ENCODE measurements around the gene ADGRG1.

ADGRG1 gene

DNA sequence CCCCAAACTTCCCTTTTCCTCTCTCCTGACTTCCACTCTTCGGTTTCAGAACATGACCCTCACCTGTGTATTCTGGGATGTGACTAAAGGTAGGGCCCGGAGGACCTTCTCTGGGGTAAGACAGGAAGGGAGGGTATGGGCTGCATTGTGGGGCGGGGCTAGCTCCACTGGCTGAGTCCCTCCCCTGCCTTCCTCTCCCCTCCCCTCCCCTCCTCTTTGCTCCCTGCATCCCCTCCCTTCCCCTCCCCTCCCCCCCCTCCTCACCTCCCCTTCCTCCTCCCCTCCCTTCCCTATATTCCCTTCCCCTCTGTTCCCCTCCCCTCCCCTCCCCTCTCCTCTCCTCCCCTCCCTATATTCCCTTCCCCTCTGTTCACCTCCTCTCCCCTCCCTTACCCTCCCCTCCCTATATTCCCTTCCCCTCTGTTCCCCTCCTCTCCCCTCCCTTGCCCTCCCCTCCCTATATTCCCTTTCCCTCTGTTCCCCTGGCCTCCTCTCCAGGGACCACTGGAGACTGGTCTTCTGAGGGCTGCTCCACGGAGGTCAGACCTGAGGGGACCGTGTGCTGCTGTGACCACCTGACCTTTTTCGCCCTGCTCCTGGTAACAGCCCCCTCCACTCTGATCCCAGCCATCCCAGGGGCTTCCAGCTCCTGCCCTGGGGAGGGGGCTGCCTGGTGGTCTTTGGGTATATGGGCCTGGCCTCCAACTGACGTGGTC, 51.5 kb downstream of the ADGRG1 start:
- Histone ChIP-seq H4K20me1 (no peaks in the 10 kb centered on the region), H3K4me2 (peak overlapping the region; percentile 71), H3K27me3 (no peaks in the 10 kb centered on the region), H3K4me1 (peaks cover 66% of the 10 kb centered on the region), H3K36me3 (no peaks in the 10 kb centered on the region), H3K9ac (no peak overlapping the region), H3K4me3 (no peak overlapping the region), H3K27ac (0 out of 2 replicates have a peak overlapping the region, but pooled peaks have one; percentile 22), H3K9me3 (no peaks in the 10 kb centered on the region)
- no peak for TF ChIP-seq Cebpa-rat (IDR thresholded peaks at IDR 0.05)

DNA sequence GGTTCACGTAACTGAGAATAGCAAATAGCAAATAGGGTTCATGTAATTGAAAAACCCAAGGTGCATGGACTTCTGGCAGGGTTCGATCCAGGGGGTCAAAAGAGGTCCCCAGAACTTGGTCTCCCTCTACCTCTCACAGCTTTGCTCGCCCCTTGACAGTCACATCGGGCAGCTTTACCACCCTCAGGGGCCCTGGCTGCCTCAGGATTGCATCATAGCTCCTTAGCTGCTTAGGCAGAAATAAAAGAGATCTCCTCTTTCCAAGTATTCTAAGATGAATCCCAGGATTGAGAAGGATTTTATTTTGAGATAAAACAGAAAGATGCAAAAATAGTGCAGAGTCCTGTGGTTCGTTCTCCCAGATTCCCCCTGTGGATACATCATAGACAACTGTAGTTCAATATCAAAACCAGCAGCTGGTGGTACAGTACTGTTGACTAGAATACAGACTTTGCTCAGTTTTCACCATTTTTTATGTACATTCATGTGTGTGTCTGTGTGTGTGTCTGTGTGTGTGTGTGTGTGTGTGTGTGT, 52.5 kb downstream of the ADGRG1 start:
- no peaks in the 10 kb centered on the region for H3K36me3 ChIP-seq
- H3K9me3 ChIP-seq = no peaks in the 10 kb centered on the region
- H3K27ac ChIP-seq = 0 out of 2 replicates have a peak overlapping the region, but pooled peaks have one; percentile 13
- H3K4me1 ChIP-seq = peaks cover 60% of the 10 kb centered on the region
- no peak overlapping the region for H3K4me2 ChIP-seq
- no peak overlapping the region for H3K9ac ChIP-seq
- TF ChIP-seq Cebpa-rat (IDR thresholded peaks at IDR 0.05) = no peak
- no peaks in the 10 kb centered on the region for H4K20me1 ChIP-seq
- no peak overlapping the region for H3K4me3 ChIP-seq
- no peaks in the 10 kb centered on the region for H3K27me3 ChIP-seq

DNA sequence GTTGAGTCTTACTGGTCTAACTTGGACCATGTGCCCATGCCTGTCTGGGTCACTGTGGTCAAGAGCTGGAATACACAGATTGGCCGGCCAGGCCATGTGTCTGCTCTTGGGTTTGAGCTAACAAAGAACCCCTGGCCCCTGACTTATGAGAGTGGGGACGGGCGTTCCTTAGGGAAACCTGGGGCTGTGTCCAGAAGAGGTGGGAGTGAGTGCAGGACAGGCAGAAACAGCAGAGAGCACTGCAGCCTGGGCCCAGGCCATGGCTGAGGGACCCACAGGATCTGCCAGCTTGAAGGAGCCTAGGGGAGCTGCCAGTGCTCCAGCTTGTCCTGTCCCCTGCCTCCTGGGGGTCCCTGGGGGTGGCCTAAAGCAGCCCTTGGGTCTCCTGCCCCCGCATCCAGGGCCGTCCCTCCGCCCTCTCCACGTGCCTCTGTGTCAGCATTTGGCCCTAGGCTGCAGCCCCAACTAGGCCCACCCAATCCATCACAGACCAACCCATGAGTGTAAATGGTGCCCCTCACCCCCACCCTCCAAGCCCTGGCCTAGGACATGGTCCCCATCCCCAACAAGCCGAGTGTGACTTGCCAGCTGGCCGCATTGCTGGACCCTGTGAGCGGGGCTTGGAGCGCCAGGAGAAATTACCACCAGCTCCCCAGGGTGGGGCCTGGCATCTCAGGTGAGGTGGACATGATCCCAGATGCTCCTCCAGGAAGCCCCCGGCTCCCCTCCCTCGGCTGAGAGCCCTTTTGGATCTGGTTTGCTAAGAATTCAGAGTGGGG, 53.7 kb downstream of the ADGRG1 start:
- Histone ChIP-seq H3K4me3 (no peak overlapping the region), H3K4me1 (peaks cover 63% of the 10 kb centered on the region), H3K27ac (peak overlapping the region; percentile 13; the same call in 1 of the 2 replicates), H3K9me3 (no peaks in the 10 kb centered on the region), H3K9ac (no peak overlapping the region), H4K20me1 (no peaks in the 10 kb centered on the region), H3K36me3 (no peaks in the 10 kb centered on the region), H3K4me2 (no peak overlapping the region), H3K27me3 (no peaks in the 10 kb centered on the region)
- TF ChIP-seq Cebpa-rat (IDR thresholded peaks at IDR 0.05) = no peak

GRCh38 chr16:57682809-57683635, 54.6 kb downstream of the ADGRG1 start:
- Histone ChIP-seq H3K27me3 (no peaks in the 10 kb centered on the region), H3K9me3 (no peaks in the 10 kb centered on the region), H3K4me1 (peaks cover 63% of the 10 kb centered on the region), H4K20me1 (no peaks in the 10 kb centered on the region), H3K4me2 (no peak overlapping the region), H3K9ac (no peak overlapping the region), H3K27ac (peak overlapping the region; percentile 66), H3K36me3 (no peaks in the 10 kb centered on the region), H3K4me3 (no peak overlapping the region)
- no peak for TF ChIP-seq Cebpa-rat (IDR thresholded peaks at IDR 0.05)

DNA sequence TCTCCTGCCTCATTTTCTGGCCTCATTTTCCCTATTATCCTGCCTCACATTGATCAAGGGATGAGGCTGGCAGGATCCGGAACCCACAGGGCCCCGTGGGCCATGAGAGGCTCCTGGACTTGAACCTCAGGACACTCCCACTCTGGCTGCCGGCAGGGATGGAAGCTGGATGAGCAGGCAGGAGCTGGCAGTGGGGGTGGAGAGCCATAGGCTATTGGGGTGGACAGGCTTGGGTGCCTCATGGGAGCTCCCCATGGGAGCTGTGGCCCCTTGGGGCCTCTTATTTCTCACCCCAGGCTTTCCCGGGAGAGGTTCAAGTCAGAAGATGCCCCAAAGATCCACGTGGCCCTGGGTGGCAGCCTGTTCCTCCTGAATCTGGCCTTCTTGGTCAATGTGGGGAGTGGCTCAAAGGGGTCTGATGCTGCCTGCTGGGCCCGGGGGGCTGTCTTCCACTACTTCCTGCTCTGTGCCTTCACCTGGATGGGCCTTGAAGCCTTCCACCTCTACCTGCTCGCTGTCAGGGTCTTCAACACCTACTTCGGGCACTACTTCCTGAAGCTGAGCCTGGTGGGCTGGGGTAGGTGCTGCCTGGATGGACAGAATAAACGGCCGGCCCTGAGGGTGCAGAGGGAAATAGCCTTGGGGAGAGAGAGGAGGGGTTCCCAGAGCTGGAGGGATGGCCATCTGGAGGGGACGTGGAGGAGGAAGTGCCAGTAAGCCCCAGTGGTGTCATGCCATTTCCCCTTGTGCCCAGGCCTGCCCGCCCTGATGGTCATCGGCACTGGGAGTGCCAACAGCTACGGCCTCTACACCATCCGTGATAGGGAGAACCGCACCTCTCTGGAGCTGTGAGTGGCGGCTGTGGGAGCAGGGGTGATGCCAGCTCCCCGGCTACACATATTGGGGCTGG, 55.5 kb downstream of the ADGRG1 start:
- Histone ChIP-seq H3K27ac (peak overlapping the region; percentile 66), H3K4me2 (peak overlapping the region; percentile 9; the same call in 1 of the 2 replicates), H3K9ac (no peak overlapping the region), H4K20me1 (no peaks in the 10 kb centered on the region), H3K9me3 (no peaks in the 10 kb centered on the region), H3K4me3 (no peak overlapping the region), H3K27me3 (no peaks in the 10 kb centered on the region), H3K4me1 (peaks cover 63% of the 10 kb centered on the region), H3K36me3 (no peaks in the 10 kb centered on the region)
- no peak for TF ChIP-seq Cebpa-rat (IDR thresholded peaks at IDR 0.05)

GRCh38 chr16:57684626-57685358, 56.4 kb downstream of the ADGRG1 start:
- H3K36me3 ChIP-seq = no peaks in the 10 kb centered on the region
- peak overlapping the region; percentile 66 for H3K27ac ChIP-seq
- no peak overlapping the region for H3K9ac ChIP-seq
- no peaks in the 10 kb centered on the region for H3K27me3 ChIP-seq
- no peak overlapping the region for H3K4me2 ChIP-seq
- H3K4me1 ChIP-seq = peaks cover 63% of the 10 kb centered on the region
- no peaks in the 10 kb centered on the region for H3K9me3 ChIP-seq
- H4K20me1 ChIP-seq = no peaks in the 10 kb centered on the region
- TF ChIP-seq Cebpa-rat (IDR thresholded peaks at IDR 0.05) = no peak
- no peak overlapping the region for H3K4me3 ChIP-seq

- Histone ChIP-seq H3K9me3 (no peaks in the 10 kb centered on the region), H3K4me2 (no peak overlapping the region), H3K36me3 (no peaks in the 10 kb centered on the region), H3K27ac (peak overlapping the region; percentile 66; the same call in 1 of the 2 replicates), H3K4me3 (no peak overlapping the region), H4K20me1 (no peaks in the 10 kb centered on the region), H3K27me3 (no peaks in the 10 kb centered on the region), H3K9ac (no peak overlapping the region), H3K4me1 (peaks cover 65% of the 10 kb centered on the region)
- TF ChIP-seq Cebpa-rat (IDR thresholded peaks at IDR 0.05) = no peak
These were observed 57.2 kb downstream of the ADGRG1 start for GRCh38 chr16:57685633-57686032.

- TF ChIP-seq Cebpa-rat (IDR thresholded peaks at IDR 0.05) = no peak
- H3K4me1 ChIP-seq = peaks cover 68% of the 10 kb centered on the region
These were observed 58.1 kb downstream of the ADGRG1 start for GRCh38 chr16:57686577-57686976.

More at GRCh38 chr16:57686577-57686976, 58.1 kb downstream of the ADGRG1 start:
- H3K9me3 ChIP-seq = no peaks in the 10 kb centered on the region
- H3K27ac ChIP-seq = peak overlapping the region; percentile 57
- no peak overlapping the region for H3K4me3 ChIP-seq
- no peaks in the 10 kb centered on the region for H3K27me3 ChIP-seq
- H4K20me1 ChIP-seq = no peaks in the 10 kb centered on the region
- no peaks in the 10 kb centered on the region for H3K36me3 ChIP-seq
- no peak overlapping the region for H3K9ac ChIP-seq
- H3K4me2 ChIP-seq = no peak overlapping the region; the same call in 1 of the 2 replicates

All from BLaER1 (cell line).